K562 (cell line): ENCODE data around the gene COG7. TPM values are rescaled to one million over a fixed set of nuclear protein-coding genes. Genes with fewer than 3 reads are reported as not detected.

Source experiments
- ATAC-seq: fragments of 200-7000 bp; cut with Tn5 transposase; 3 replicates; pipeline ENCODE4 v1.9.1; 2020; ENCODE audit warnings: moderate library complexity
- BruUV-seq: library from RNA; stranded (reverse); fragments of 400-500 nt; replicated peaks from 2 replicates; lab custom pipeline; 2021; lab: Mats Ljungman, UMichigan
- CTCF ChIA-PET: fragments of 300-600 bp; formaldehyde crosslinking; extraction: SDS; loops from one replicate; lab custom pipeline; 2021; ENCODE audit warnings: low intra/inter-chr PET ratio; lab: Yijun Ruan, JAX
- POLR2A ChIA-PET: fragments of 300-600, 350-650 bp; sonication (Branson Sonifier 250); formaldehyde crosslinking; extraction: SDS; loops from one replicate; lab custom pipeline; 2021; ENCODE audit warnings: antibody characterized with exemption, inconsistent platforms; lab: Yijun Ruan, JAX
- DNase-seq, 4 experiments: peaks; one replicate each; pipeline versions ENCODE4 v3.0.0 to v3.0.0-alpha.2; 2011 to 2018; ENCODE audit warnings: low spot score in 3 of 4, mixed read lengths in 3 of 4; ENCODE audit errors: extremely low read depth in 1 of 4
- FAIRE-seq: peaks from 2 replicates; lab custom pipeline; 2011; peaks lifted over from hg19 to GRCh38; lab: Jason Lieb, UNC
- H2AFZ ChIP-seq: 2 replicates; pipeline ENCODE4 v1.6.0; 2011; ENCODE audit warnings: low read depth, low read length, control low read depth, inconsistent platforms
- H3K27ac ChIP-seq: fragments of 200-600 bp; 3 replicates; pipeline ENCODE4 v1.8.0; 2011; ENCODE audit warnings: low read depth, mild to moderate bottlenecking, control low read depth, inconsistent platforms, low read length, moderate library complexity, mixed read lengths; ENCODE audit errors: extremely low read depth
- H3K27me3 ChIP-seq, 2 experiments: fragments of 300-600 bp in 1 of 2; 2 replicates in 1 of 2; 3 replicates in 1 of 2; pipeline versions ENCODE4 v1.6.0 to v1.8.0; 2011; ENCODE audit warnings: inconsistent platforms in 2 of 2, low read length in 2 of 2, mild to moderate bottlenecking in 1 of 2, mixed read lengths in 1 of 2, moderate library complexity in 1 of 2; ENCODE audit not compliant: control insufficient read depth in 2 of 2, insufficient read depth in 2 of 2
- H3K36me3 ChIP-seq: fragments of 300-600 bp; 3 replicates; pipeline ENCODE4 v1.8.0; 2011; ENCODE audit warnings: mild to moderate bottlenecking, low read length, inconsistent platforms; ENCODE audit not compliant: control insufficient read depth, insufficient read depth
- H3K4me1 ChIP-seq, 2 experiments: fragments of 200-600 bp in 1 of 2; replicated peaks in 1 of 2; 2 replicates in 1 of 2; 3 replicates in 1 of 2; pipeline versions ENCODE4 v1.5.1 to v1.8.0; 2011; ENCODE audit warnings: inconsistent platforms in 2 of 2, low read length in 2 of 2, mild to moderate bottlenecking in 1 of 2, mixed read lengths in 1 of 2, moderate library complexity in 1 of 2; ENCODE audit not compliant: control insufficient read depth in 2 of 2, insufficient read depth in 2 of 2
- H3K4me2 ChIP-seq: 2 replicates; pipeline ENCODE4 v1.6.1; 2011; ENCODE audit warnings: low read length, control low read depth, inconsistent platforms, mixed read lengths; ENCODE audit not compliant: insufficient read depth
- H3K4me3 ChIP-seq: fragments of 200-600 bp; sonication (generic), shearing (Covaris generic); 2 replicates; pipeline ENCODE4 v1.5.1; 2016; ENCODE audit warnings: control low read depth, inconsistent platforms
- H3K79me2 ChIP-seq: fragments of 200-600 bp; 3 replicates; pipeline ENCODE4 v1.8.0; 2011; ENCODE audit warnings: low read length, inconsistent platforms; ENCODE audit not compliant: control insufficient read depth, insufficient read depth
- H3K9ac ChIP-seq, 2 experiments: 2 replicates each; pipeline versions ENCODE4 v1.6.0 to v1.6.1; 2011; ENCODE audit warnings: low read depth in 2 of 2, low read length in 2 of 2, control low read depth in 1 of 2, inconsistent platforms in 1 of 2, mild to moderate bottlenecking in 1 of 2, mixed read lengths in 1 of 2; ENCODE audit not compliant: insufficient read depth in 1 of 2
- H3K9me1 ChIP-seq: one replicate; pipeline ENCODE4 v1.6.0; 2011; ENCODE audit warnings: inconsistent platforms, mild to moderate bottlenecking, low read length, moderate library complexity; ENCODE audit not compliant: control insufficient read depth, insufficient read depth
- H3K9me3 ChIP-seq: replicated peaks from 2 replicates; pipeline ENCODE4 v1.5.1; 2011; ENCODE audit warnings: low read depth, low read length, inconsistent platforms; ENCODE audit not compliant: control insufficient read depth, insufficient read depth
- H4K20me1 ChIP-seq: replicated peaks from 2 replicates; pipeline ENCODE4 v1.6.1; 2011; ENCODE audit warnings: low read length, inconsistent platforms, mixed read lengths; ENCODE audit not compliant: control insufficient read depth, insufficient read depth
- HMGN3 ChIP-seq: IDR thresholded peaks from 2 replicates; pipeline ENCODE4 v1.6.1; 2011; ENCODE audit warnings: borderline replicate concordance, low read depth, mild to moderate bottlenecking, mixed read lengths, low read length; ENCODE audit not compliant: insufficient read length; ENCODE audit errors: extremely low read depth
- L3MBTL2 ChIP-seq: fragments of 450-650 bp; IDR thresholded peaks from 2 replicates; pipeline ENCODE4 v1.6.1; 2016; ENCODE audit warnings: mild to moderate bottlenecking, moderate library complexity
- RBBP5 ChIP-seq: fragments of 200-600 bp; sonication (generic); IDR thresholded peaks from 2 replicates; pipeline ENCODE4 v1.6.1; 2012; ENCODE audit warnings: borderline replicate concordance, mild to moderate bottlenecking, low read length, control low read depth, inconsistent platforms; ENCODE audit not compliant: insufficient read depth, poor library complexity, severe bottlenecking
- REST ChIP-seq, 2 experiments: fragments of 450-650 bp; formaldehyde crosslinking in 1 of 2; IDR thresholded peaks; 2 replicates each; pipeline versions ENCODE4 v1.4.0 to v1.6.1; 2014 to 2020; ENCODE audit warnings: mild to moderate bottlenecking in 2 of 2, borderline replicate concordance in 1 of 2, low read depth in 1 of 2
- TEAD4 ChIP-seq, 2 experiments: sonication (generic) in 1 of 2; formaldehyde crosslinking in 1 of 2; IDR thresholded peaks; 2 replicates each; pipeline versions ENCODE4 v1.6.1 to v1.8.0; 2012 to 2022; ENCODE audit warnings: borderline replicate concordance in 1 of 2, inconsistent platforms in 1 of 2, low read length in 1 of 2, mild to moderate bottlenecking in 1 of 2, missing genetic modification reagents in 1 of 2
- ZNF311 ChIP-seq: fragments of 250-450 bp; sonication (Bioruptor Pico); IDR thresholded peaks from 2 replicates; pipeline ENCODE4 v1.4.0; 2020; ENCODE audit warnings: mild to moderate bottlenecking, moderate library complexity
- WGBS: fragments of 100-300 bp; shearing (Covaris generic); methylation state at CpG from one replicate; pipeline ENCODE4 v1.1.6; 2016; ENCODE audit warnings: low coverage, mixed read lengths; ENCODE audit not compliant: insufficient coverage; ENCODE audit errors: missing lambda C conversion rate; 5-methylcytosine and 5-hydroxymethylcytosine counted together
- in situ Hi-C: fragments of 300-500 bp; cut with MboI; formaldehyde crosslinking; loops from 4 replicates; pipeline ENCODE4 v1.15.0; 2018; ENCODE audit warnings: inconsistent platforms, mixed read lengths
- intact Hi-C: fragments of 100-400 bp; cut with micrococcal nuclease; formaldehyde crosslinking; loops from 2 replicates; pipeline ENCODE4 v1.14.2; 2022
- polyA plus RNA-seq, 8 experiments: library from polyadenylated mRNA; depleted of rRNA in 4 of 8; stranded (reverse) in 5 of 8; unstranded in 3 of 8; fragments of >200 nt; fragmentation: Nextera tagmentation in 2 of 8; fragmentation: Illumina TruSeq in 1 of 8; extraction: Ambion mirVana in 2 of 8; extraction: Trizol in 1 of 8; gene quantifications; 2 replicates each; pipeline versions ENCODE4 v1.2.1 to v1.2.3, GENCODE V29; 2011 to 2014; ENCODE audit warnings: inconsistent platforms in 1 of 8, missing spikeins in 1 of 8
- total RNA-seq, 7 experiments: library from RNA; depleted of rRNA in 6 of 7; stranded (reverse); fragments of >200 nt in 6 of 7; fragmentation: Illumina TruSeq in 2 of 7; extraction: Trizol in 2 of 7; gene quantifications; 2 replicates each; pipeline versions ENCODE4 v1.2.1 to v1.2.3, GENCODE V29; 2011 to 2021; ENCODE audit warnings: low replicate concordance in 1 of 7

COG7 gene
- total and polyA plus RNA-seq, 9 of the 15 experiments (the other 6 are each of a cell fraction or from before 2014, with no cell fraction given), result 3.8 to 17.6 (median 13.4) TPM

GRCh38 chr16:23362460-23363317 is 90.3 kb downstream of the COG7 start:
- Histone ChIP-seq H3K4me3 (no peak overlapping the region), H3K36me3 (no peaks in the 10 kb centered on the region), H3K9me1 (no peaks in the 10 kb centered on the region), H4K20me1 (peaks cover 5% of the 10 kb centered on the region; the same call in 1 of the 2 replicates), H3K4me2 (no peak overlapping the region), H3K79me2 (no peaks in the 10 kb centered on the region), H3K9me3 (no peaks in the 10 kb centered on the region), H3K27me3 (peaks cover 6 to 15% of the 10 kb centered on the region in 2 experiments; a peak in 4 of 5 replicates), H3K9ac (peak overlapping the region in 1 of 2 experiments; percentile 17; a peak in 1 of 4 replicates), H3K4me1 (no peaks in the 10 kb centered on the region), H3K27ac (no peak overlapping the region), H2AFZ (no peak overlapping the region)
- intact Hi-C loops (no loop called here), in situ Hi-C loops (no loop called here)
- WGBS, result 6% methylated on average over 11 of the region's 11 CpGs
- BruUV-seq, result no TSS peak
- no peak for TF ChIP-seq L3MBTL2
- TF ChIP-seq RBBP5, result no peak
- TF ChIP-seq HMGN3, result no peak
- no peak for TF ChIP-seq TEAD4 (IDR thresholded peaks at IDR 0.05; ENCODE audit: low read length)
- TF ChIP-seq TEAD4 (CRISPR knock-in tag; IDR thresholded peaks at IDR 0.05; ENCODE audit: borderline replicate concordance), result no peak
- no peak for TF ChIP-seq REST (IDR thresholded peaks at IDR 0.05; ENCODE audit: borderline replicate concordance)
- TF ChIP-seq REST (CRISPR knock-in tag; IDR thresholded peaks at IDR 0.05; ENCODE audit: low read depth), result no peak
- TF ChIP-seq ZNF311, result no peak
- no peak for FAIRE-seq
- ATAC-seq, result no peak
- CTCF ChIA-PET, result no interaction called here
- no peak for DNase-seq
- POLR2A ChIA-PET, result interaction anchor here (0.7 kb wide), 1 partner anchor 28 kb away, joined by 3 read pairs; no protein-coding TSS in a partner anchor
